HL-60 (cell line): Measurements from ENCODE around the gene ATXN3L.

Source experiments
- CTCF ChIP-seq: IDR thresholded peaks from one replicate; pipeline ENCODE4 v1.5.1; 2011; ENCODE audit warnings: low read length, control low read depth, inconsistent platforms; ENCODE audit not compliant: insufficient read depth
- GABPA ChIP-seq: IDR thresholded peaks from 2 replicates; pipeline ENCODE4 v1.6.1; 2012; ENCODE audit warnings: low read depth

- TF ChIP-seq CTCF (no peak), GABPA (no peak)
These were observed 20.4 kb upstream of the ATXN3L start for GRCh38 chrX:13340182-13340791.
